Suprapubic skin (tissue), 4 donors: ENCODE data around the gene DRD1. TPM values are rescaled to one million over a fixed set of nuclear protein-coding genes. Genes with fewer than 3 reads are reported as not detected.
"Not testable (repeated sequence)": the region's sequence is repeated elsewhere in the genome, so short reads cannot be mapped to it uniquely, and the experiment has no call there.

ENCODE experiments used
- DNase-seq, 2 donors: peaks; one replicate each; pipeline ENCODE4 v3.0.0-alpha.2; 2019; ENCODE audit warnings: low spot score in 2 of 2
- H3K27ac ChIP-seq: fragments of 200-600 bp; sonication (generic); one replicate; pipeline ENCODE4 v1.5.1; 2019
- H3K27me3 ChIP-seq: fragments of 200-600 bp; sonication (generic); one replicate; pipeline ENCODE4 v1.5.1; 2019
- H3K36me3 ChIP-seq: fragments of 200-600 bp; sonication (generic); one replicate; pipeline ENCODE4 v1.5.1; 2019
- H3K4me1 ChIP-seq: fragments of 200-600 bp; sonication (generic); one replicate; pipeline ENCODE4 v1.5.1; 2019
- H3K4me3 ChIP-seq: fragments of 200-600 bp; sonication (generic); one replicate; pipeline ENCODE4 v1.5.1; 2019; ENCODE audit warnings: mild to moderate bottlenecking
- H3K9me3 ChIP-seq: fragments of 200-600 bp; sonication (generic); one replicate; pipeline ENCODE4 v1.5.1; 2019
- EP300 ChIP-seq: sonication (generic); formaldehyde crosslinking; IDR thresholded peaks from one replicate; pipeline ENCODE4 v1.6.1; 2017; ENCODE audit warnings: antibody characterized with exemption
- POLR2A ChIP-seq, 2 donors: fragments of 450-650 bp; IDR thresholded peaks; one replicate each; pipeline ENCODE4 v1.6.1; 2017; ENCODE audit warnings: antibody characterized with exemption in 2 of 2, mild to moderate bottlenecking in 2 of 2, moderate library complexity in 2 of 2
- POLR2AphosphoS5 ChIP-seq, 3 donors: sonication (generic); formaldehyde crosslinking; IDR thresholded peaks; one replicate each; pipeline ENCODE4 v1.6.1; 2017; ENCODE audit warnings: antibody characterized with exemption in 3 of 3
- WGBS: methylation state at CpG from one replicate; pipeline ENCODE4 v1.1.5; 2018; 5-methylcytosine and 5-hydroxymethylcytosine counted together
- total RNA-seq, 4 donors: library from RNA; depleted of rRNA; stranded (reverse); fragments of >200 nt; gene quantifications; one replicate each; pipeline ENCODE4 v1.1.0, GENCODE V29; 2016
- TF ChIP-seq, protein P1 (sequence below), 2 donors: fragments of 200-600 bp in 1 of 2; fragments of 450-650 bp in 1 of 2; sonication (generic) in 1 of 2; IDR thresholded peaks; one replicate each; pipeline ENCODE4 v1.5.1; 2016 to 2019; ENCODE audit warnings: antibody characterized with exemption in 2 of 2, mild to moderate bottlenecking in 1 of 2, moderate library complexity in 1 of 2

Gene DRD1
- total RNA-seq, 4 donors from 2014 or later = 0.42 TPM; not detected in 3

DNA sequence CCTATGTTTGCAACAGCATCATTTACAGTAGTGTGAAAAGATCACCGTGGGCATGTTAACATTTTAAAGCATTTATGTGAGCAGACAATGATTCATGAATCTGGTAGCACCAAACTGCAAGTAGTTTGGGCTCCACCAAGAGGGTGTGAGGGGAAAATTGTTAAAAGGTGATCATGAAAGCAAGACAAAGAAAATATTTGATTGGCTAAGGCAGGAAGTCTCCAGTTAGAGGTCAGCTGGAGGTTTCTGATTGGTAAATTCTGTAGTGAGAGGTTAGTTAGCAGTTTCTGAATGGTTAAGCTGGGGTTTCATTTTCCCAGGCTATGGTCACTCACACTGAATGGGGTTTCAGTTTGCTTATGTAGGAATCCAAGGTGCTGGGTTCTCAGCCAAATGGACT, 13.5 kb upstream of the DRD1 start:
- TF ChIP-seq, protein P1, sequence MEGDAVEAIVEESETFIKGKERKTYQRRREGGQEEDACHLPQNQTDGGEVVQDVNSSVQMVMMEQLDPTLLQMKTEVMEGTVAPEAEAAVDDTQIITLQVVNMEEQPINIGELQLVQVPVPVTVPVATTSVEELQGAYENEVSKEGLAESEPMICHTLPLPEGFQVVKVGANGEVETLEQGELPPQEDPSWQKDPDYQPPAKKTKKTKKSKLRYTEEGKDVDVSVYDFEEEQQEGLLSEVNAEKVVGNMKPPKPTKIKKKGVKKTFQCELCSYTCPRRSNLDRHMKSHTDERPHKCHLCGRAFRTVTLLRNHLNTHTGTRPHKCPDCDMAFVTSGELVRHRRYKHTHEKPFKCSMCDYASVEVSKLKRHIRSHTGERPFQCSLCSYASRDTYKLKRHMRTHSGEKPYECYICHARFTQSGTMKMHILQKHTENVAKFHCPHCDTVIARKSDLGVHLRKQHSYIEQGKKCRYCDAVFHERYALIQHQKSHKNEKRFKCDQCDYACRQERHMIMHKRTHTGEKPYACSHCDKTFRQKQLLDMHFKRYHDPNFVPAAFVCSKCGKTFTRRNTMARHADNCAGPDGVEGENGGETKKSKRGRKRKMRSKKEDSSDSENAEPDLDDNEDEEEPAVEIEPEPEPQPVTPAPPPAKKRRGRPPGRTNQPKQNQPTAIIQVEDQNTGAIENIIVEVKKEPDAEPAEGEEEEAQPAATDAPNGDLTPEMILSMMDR (IDR thresholded peaks at IDR 0.05) = no peak
- TF ChIP-seq EP300 = no peak
- no peak for TF ChIP-seq POLR2AphosphoS5 (IDR thresholded peaks at IDR 0.05)
- no peak for TF ChIP-seq POLR2A (IDR thresholded peaks at IDR 0.05)

DNA sequence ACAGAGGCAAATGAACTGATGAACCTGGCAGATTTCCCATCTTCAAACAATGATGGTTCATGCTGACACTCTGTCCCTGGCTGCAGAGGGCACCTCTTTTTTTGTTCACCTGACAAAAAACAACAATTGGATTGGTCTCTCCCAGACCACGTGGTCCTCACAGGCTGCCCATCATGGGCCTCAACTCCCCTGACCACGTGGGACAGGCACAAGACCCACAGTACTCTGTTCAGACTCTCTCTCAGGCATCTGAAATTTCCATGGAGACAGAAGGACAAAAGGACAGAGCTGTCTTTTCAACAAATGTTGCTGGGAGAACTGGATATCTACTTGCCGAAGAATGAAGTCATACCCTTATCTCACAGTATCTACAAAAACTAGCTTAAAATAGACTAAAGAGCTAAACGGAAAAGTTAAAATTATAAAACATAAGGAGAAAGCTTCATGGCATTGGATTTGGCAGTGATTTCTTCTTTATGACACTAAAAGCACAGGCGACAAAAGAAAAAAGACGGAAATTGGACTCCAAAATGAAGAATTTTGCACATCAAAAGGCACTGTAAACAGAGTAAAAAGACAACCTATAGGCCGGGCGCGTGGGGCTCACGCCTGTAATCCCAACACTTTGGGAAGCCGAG, 12.2 kb upstream of the DRD1 start:
- 86% methylated on average over 11 of the region's 11 CpGs for WGBS
- Histone ChIP-seq H3K4me1 (no peaks in the 10 kb centered on the region), H3K9me3 (no peaks in the 10 kb centered on the region), H3K36me3 (no peaks in the 10 kb centered on the region), H3K27ac (no peak overlapping the region), H3K4me3 (no peak overlapping the region), H3K27me3 (peaks cover 9% of the 10 kb centered on the region)
- TF ChIP-seq EP300 = no peak
- TF ChIP-seq POLR2AphosphoS5 (IDR thresholded peaks at IDR 0.05) = no peak
- TF ChIP-seq POLR2A (IDR thresholded peaks at IDR 0.05) = no peak
- TF ChIP-seq, protein P1 (IDR thresholded peaks at IDR 0.05) = no peak
- no peak for DNase-seq

More for the DNA sequence above, 13.5 kb upstream of the DRD1 start:
- 74% methylated on average over 1 of the region's 1 CpG for WGBS
- Histone ChIP-seq H3K4me3 (no peak overlapping the region), H3K4me1 (no peaks in the 10 kb centered on the region), H3K27me3 (peaks cover 9% of the 10 kb centered on the region), H3K9me3 (no peaks in the 10 kb centered on the region), H3K27ac (no peak overlapping the region), H3K36me3 (no peaks in the 10 kb centered on the region)
- no peak for DNase-seq

- H3K36me3 ChIP-seq, H3K27me3 ChIP-seq, H3K4me1 ChIP-seq, H3K9me3 ChIP-seq, H3K27ac ChIP-seq, H3K4me3 ChIP-seq, DNase-seq: not testable (repeated sequence)
- WGBS = 79% methylated on average over 5 of the region's 5 CpGs
These were observed 10.4 kb upstream of the DRD1 start for GRCh38 chr5:175454338-175454737.

- peaks cover 8% of the 10 kb centered on the region for H3K27me3 ChIP-seq
- no peak for DNase-seq
- TF ChIP-seq EP300 (no peak), POLR2A (IDR thresholded peaks at IDR 0.05) (no peak), POLR2AphosphoS5 (IDR thresholded peaks at IDR 0.05) (no peak)
- TF ChIP-seq, protein P1 (IDR thresholded peaks at IDR 0.05) = no peak
- no peak overlapping the region for H3K4me3 ChIP-seq
- H3K36me3 ChIP-seq = no peaks in the 10 kb centered on the region
- H3K9me3 ChIP-seq = no peaks in the 10 kb centered on the region
- WGBS = 87% methylated on average over 2 of the region's 2 CpGs
- no peaks in the 10 kb centered on the region for H3K4me1 ChIP-seq
- H3K27ac ChIP-seq = no peak overlapping the region
These were observed 8.2 kb upstream of the DRD1 start for GRCh38 chr5:175452166-175452565.

- H3K9me3 ChIP-seq = no peaks in the 10 kb centered on the region
- DNase-seq = no peak
- WGBS = 41% methylated on average over 3 of the region's 3 CpGs
- no peak overlapping the region for H3K4me3 ChIP-seq
- H3K4me1 ChIP-seq = peaks cover 19% of the 10 kb centered on the region
- H3K27me3 ChIP-seq = peaks cover 42% of the 10 kb centered on the region
- H3K27ac ChIP-seq = no peak overlapping the region
- no peaks in the 10 kb centered on the region for H3K36me3 ChIP-seq
- no peak for TF ChIP-seq POLR2A (IDR thresholded peaks at IDR 0.05)
- TF ChIP-seq POLR2AphosphoS5 (IDR thresholded peaks at IDR 0.05) = no peak
- TF ChIP-seq, protein P1 (IDR thresholded peaks at IDR 0.05) = no peak
- no peak for TF ChIP-seq EP300
These were observed 4.3 kb upstream of the DRD1 start for GRCh38 chr5:175448276-175448675.

GRCh38 chr5:175447571-175447970, 3.6 kb upstream of the DRD1 start:
- H3K4me1 ChIP-seq = peaks cover 19% of the 10 kb centered on the region
- H3K27ac ChIP-seq = no peak overlapping the region
- no peak overlapping the region for H3K4me3 ChIP-seq
- H3K36me3 ChIP-seq = no peaks in the 10 kb centered on the region
- 36% methylated on average over 2 of the region's 2 CpGs for WGBS
- H3K9me3 ChIP-seq = no peaks in the 10 kb centered on the region
- TF ChIP-seq POLR2A (IDR thresholded peaks at IDR 0.05) = no peak
- TF ChIP-seq POLR2AphosphoS5 (IDR thresholded peaks at IDR 0.05) = no peak
- TF ChIP-seq EP300 = no peak
- TF ChIP-seq, protein P1 (IDR thresholded peaks at IDR 0.05) = no peak
- no peak for DNase-seq
- H3K27me3 ChIP-seq = peaks cover 49% of the 10 kb centered on the region

- not testable (repeated sequence) for H3K36me3 ChIP-seq, H3K4me3 ChIP-seq, H3K9me3 ChIP-seq, H3K27ac ChIP-seq, DNase-seq
- WGBS = 89% methylated on average over 14 of the region's 14 CpGs
- H3K27me3 ChIP-seq = peaks cover 61% of the 10 kb centered on the region
- peaks cover 19% of the 10 kb centered on the region for H3K4me1 ChIP-seq
These were observed 2.4 kb upstream of the DRD1 start for GRCh38 chr5:175446378-175446777.
